IPS-20b (cell line): Measurements from ENCODE around the gene IL31.
"Not testable (repeated sequence)": the region's sequence is repeated elsewhere in the genome, so short reads cannot be mapped to it uniquely, and the experiment has no call there.

Source experiments
- H3K27ac ChIP-seq: one replicate; pipeline ENCODE4 v1.5.1; 2013; ENCODE audit warnings: low read length
- H3K27me3 ChIP-seq: 2 replicates; pipeline ENCODE4 v1.6.1; 2013; ENCODE audit warnings: mild to moderate bottlenecking, low read length, inconsistent platforms; ENCODE audit not compliant: insufficient read depth
- H3K36me3 ChIP-seq: 2 replicates; pipeline ENCODE4 v1.6.1; 2013; ENCODE audit warnings: low read depth, mild to moderate bottlenecking, inconsistent platforms, low read length, moderate library complexity; ENCODE audit not compliant: insufficient read depth
- H3K4me1 ChIP-seq: 2 replicates; pipeline ENCODE4 v1.6.1; 2013; ENCODE audit warnings: mild to moderate bottlenecking, control low read depth, inconsistent platforms, low read length, moderate library complexity; ENCODE audit not compliant: insufficient read depth
- H3K4me3 ChIP-seq: 2 replicates; pipeline ENCODE4 v1.5.1; 2013; ENCODE audit warnings: mild to moderate bottlenecking, low read length, inconsistent platforms
- H3K9ac ChIP-seq: 2 replicates; pipeline ENCODE4 v1.6.1; 2013; ENCODE audit warnings: low read depth, mild to moderate bottlenecking, inconsistent platforms, low read length, moderate library complexity
- H3K9me3 ChIP-seq: 2 replicates; pipeline ENCODE4 v1.6.1; 2013; ENCODE audit warnings: mild to moderate bottlenecking, low read depth, low read length, inconsistent platforms; ENCODE audit not compliant: insufficient read depth

Gene IL31

DNA sequence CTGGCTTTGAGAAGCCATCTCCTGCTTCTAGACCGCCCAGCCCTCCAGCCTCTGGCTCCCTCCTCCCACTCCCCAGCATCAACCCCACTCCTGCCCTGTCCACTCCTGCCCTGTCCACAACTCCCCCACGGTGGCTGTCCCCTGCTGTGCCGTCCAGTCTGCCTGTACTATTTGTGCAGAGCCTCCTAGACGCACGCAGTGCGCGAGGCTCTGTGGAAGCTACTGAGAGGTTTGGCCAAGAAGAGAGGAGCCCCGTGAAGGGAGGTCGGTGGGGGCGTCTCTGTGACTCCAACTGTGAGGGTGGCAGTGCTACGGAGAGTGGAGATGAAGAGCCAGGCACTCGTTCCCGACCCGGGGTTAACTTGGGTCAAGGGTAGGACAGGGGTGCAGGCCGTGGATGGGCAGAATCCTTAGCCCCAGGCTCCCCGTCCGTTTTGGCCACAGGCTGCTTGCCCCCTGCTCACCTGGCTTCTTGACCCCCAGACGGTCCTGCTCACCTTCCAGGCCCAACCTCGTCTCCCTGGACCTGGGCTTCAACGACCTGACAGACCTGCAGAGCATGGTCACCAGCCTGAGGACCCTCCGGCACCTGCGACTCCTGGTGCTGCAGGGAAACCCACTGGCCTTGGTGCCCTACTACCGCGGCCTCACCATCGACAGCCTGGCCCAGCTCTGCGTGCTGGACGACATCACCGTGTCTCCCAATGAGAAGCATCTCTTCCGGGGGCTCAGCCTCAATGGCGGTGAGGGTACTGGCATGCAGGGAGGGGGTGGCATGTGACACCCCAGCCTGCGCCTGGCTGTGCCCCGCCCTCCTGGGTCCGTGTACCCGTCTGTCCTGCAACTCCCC lies 15.8 kb upstream of the IL31 start:
- Histone ChIP-seq H3K4me3 (no peak overlapping the region), H3K9ac (no peak overlapping the region), H3K27ac (no peak overlapping the region), H3K36me3 (no peaks in the 10 kb centered on the region), H3K4me1 (no peaks in the 10 kb centered on the region), H3K27me3 (peaks cover 2% of the 10 kb centered on the region; the same call in 1 of the 2 replicates), H3K9me3 (no peaks in the 10 kb centered on the region)

DNA sequence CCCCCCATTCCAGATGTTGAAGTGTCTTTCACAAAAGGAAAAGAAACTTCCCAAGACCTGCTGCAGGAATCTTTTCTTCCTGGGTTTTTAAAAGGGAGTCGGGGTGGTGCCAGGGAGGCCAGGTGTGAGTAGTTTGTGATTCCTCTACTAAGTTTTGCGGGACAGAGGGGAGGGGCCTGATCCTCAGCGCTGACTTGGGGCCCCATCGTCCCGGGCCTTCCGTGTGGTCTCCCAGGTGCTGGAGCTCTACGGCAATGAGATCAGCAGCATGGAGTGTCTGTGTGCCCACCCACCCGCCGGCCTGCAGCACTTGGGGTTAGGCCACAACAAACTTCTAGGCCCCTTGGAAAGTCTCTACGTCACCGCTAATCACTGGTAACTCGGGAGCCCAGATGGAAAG lies 13.4 kb upstream of the IL31 start:
- Histone ChIP-seq H3K9me3 (no peaks in the 10 kb centered on the region), H3K36me3 (no peaks in the 10 kb centered on the region), H3K27ac (no peak overlapping the region), H3K27me3 (peaks cover 25% of the 10 kb centered on the region), H3K9ac (no peak overlapping the region), H3K4me3 (no peak overlapping the region), H3K4me1 (no peaks in the 10 kb centered on the region)

DNA sequence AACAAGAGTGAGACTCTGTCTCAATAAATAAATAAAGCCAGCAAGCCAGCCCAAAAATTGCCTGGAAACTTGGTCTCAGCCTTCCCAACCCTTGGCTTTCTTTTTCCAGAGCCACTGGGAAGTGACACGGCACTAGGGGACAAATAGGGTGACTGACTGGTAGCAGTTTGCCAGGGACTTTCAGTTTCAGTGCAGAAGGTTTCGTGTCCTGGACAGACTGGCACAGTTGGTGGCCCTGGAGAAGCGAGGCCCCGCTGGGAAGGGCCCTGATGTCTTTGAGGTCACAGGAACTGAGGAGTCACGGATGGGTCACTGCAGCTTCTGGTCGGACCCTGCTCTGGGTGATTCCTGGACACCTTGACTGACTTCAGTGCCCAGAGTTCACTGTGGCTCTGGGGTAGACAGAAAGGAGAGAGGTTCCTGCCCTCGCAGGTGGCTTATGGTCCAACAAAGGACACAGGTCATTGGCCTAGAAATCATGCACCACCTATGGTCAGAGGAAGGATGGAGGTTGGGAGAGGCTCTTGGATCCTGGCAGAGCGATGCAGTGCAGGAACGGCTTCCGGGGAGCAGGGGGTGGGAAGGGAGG lies 11.6 kb upstream of the IL31 start:
- H3K9ac ChIP-seq: no peak overlapping the region
- no peak overlapping the region for H3K4me3 ChIP-seq
- peaks cover 25% of the 10 kb centered on the region for H3K27me3 ChIP-seq
- H3K4me1 ChIP-seq: no peaks in the 10 kb centered on the region
- H3K9me3 ChIP-seq: no peaks in the 10 kb centered on the region
- H3K36me3 ChIP-seq: no peaks in the 10 kb centered on the region
- no peak overlapping the region for H3K27ac ChIP-seq

DNA sequence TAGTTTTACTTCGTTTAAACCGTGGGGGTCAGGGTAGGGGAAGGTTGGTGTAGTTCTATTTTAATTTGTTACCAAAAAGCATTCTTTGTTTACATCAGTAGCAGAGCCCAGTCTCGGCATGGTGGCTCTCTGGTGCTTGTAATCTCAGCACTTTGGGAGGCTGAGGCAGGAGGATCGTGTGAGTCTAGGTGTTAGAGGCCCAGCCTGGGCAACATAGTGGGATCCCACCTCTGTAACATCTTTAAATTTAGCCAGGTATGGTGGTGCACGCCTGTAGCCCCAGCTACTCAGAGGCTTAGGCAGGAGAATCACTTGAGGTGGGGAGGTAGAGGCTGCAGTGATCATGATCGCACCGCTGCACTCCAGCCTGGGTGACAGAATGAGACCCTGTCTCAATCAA lies 11.1 kb upstream of the IL31 start:
- H3K36me3 ChIP-seq: no peaks in the 10 kb centered on the region
- no peak overlapping the region for H3K4me3 ChIP-seq
- H3K9me3 ChIP-seq: no peaks in the 10 kb centered on the region
- no peak overlapping the region for H3K27ac ChIP-seq
- no peak overlapping the region for H3K9ac ChIP-seq
- H3K27me3 ChIP-seq: peaks cover 25% of the 10 kb centered on the region
- H3K4me1 ChIP-seq: no peaks in the 10 kb centered on the region

DNA sequence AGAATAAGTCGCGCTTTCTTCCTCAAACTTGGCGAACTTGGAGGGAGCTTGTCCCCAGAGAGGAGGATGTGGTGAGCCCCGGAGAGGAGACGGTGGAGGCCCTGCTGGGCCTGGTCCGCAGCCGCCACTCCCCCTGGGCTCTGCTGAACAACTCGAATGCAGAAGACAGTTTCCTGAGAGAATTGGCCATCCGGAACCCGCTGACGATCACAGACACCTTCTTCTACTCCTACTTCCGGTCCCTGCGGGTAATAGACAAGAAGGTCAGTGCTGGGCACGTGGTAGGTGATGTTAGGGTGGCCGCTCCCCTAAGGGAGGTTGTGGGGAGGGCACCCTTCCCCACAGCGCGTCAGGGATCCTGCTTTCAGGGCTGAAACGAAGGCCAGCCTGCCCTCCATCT lies 10.5 kb upstream of the IL31 start:
- no peak overlapping the region for H3K27ac ChIP-seq

DNA sequence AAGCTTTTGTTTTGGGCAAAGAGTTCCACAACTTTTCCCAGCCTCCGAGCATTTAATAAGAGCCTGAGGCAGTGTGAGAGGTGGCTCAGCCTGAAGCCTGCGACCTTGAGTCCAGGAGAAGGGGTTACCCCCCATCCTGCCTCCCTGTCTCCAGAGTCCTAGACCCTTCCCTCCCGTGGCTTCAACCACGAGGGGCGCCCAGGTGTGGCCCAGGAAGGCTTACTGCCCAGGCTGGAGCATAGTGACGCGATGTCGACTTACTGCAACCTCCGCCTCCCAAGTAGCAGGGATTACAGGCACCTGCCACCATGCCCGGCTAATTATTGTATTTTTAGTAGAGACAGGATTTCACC lies 9.5 kb upstream of the IL31 start:
- no peaks in the 10 kb centered on the region for H3K9me3 ChIP-seq
- H3K9ac ChIP-seq: no peak overlapping the region; the same call in 1 of the 2 replicates
- peak overlapping the region; percentile 68; the same call in 1 of the 2 replicates for H3K4me3 ChIP-seq
- no peaks in the 10 kb centered on the region for H3K4me1 ChIP-seq
- H3K36me3 ChIP-seq: no peaks in the 10 kb centered on the region
- no peak overlapping the region for H3K27ac ChIP-seq
- peaks cover 25% of the 10 kb centered on the region for H3K27me3 ChIP-seq

More for the DNA sequence above, 10.5 kb upstream of the IL31 start:
- no peak overlapping the region for H3K9ac ChIP-seq
- H3K4me3 ChIP-seq: no peak overlapping the region
- H3K9me3 ChIP-seq: no peaks in the 10 kb centered on the region
- no peaks in the 10 kb centered on the region for H3K36me3 ChIP-seq
- peaks cover 25% of the 10 kb centered on the region for H3K27me3 ChIP-seq
- H3K4me1 ChIP-seq: no peaks in the 10 kb centered on the region

DNA sequence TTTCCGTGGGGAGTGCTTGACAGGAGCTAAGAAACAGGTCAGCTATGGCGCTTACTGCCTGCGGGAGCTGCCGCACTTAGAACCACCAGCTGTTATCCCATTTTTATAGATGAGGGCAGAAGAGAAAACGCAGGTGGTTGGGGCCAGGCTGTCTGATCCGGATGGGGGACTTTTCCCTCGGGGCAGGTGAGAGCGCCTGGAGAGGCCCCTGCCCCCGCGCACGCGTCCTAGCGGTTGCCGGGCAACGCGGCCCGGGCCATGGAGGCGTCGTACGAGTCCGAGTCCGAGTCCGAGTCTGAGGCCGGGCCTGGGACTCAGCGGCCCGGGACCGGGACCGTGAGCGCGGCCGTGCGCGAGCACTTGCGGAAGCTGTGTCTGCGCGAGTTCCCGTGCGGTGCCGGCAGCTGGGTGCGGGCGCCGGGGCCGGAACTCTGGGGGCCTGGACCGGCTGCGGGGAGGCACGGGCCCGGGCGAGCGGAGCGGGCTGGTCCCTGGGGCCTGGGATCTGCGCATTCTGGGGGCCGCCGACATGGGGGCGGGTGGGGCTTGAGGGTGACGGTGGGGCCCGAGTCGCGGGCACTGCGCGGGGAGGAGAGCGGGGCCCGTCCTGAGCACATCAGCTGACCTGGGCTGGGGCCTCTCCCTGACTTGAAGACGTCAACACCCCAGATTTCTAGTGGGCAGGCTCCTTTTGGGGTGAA lies 9.0 kb upstream of the IL31 start, which contains the start of gene LRRC43:
LRRC43 (plus strand) TSS at position 237 of the 701 bp plus-strand sequence; CDS start at position 259, 22 bp downstream.
- peaks cover 25% of the 10 kb centered on the region for H3K27me3 ChIP-seq
- no peak within 1 kb of the TSS for H3K27ac ChIP-seq
- H3K9ac ChIP-seq: no peak within 1 kb of the TSS; the same call in 1 of the 2 replicates
- peak within 1 kb of the TSS; percentile 68 for H3K4me3 ChIP-seq
- H3K9me3 ChIP-seq: no peaks in the 10 kb centered on the region
- no peaks in the 10 kb centered on the region for H3K4me1 ChIP-seq
- no peaks in the 10 kb centered on the region for H3K36me3 ChIP-seq

DNA sequence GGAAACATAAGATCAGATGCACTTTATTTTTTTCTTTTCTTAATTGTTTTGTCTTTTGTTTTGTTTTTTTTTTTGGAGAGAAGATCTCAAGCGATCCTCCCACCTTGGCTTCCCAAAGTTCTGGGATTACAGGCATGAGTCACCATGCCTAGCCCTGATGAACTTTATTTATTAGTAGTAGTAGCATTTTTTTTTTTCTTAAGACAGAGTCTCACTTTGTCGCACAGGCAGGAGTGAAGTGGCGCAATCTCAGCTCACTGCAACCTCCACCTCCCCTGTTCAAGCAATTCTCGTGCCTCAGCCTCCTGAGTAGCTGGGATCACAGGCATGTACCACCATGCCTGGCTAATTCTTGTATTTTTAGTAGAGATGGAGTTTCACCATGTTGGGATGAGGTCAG lies 2.5 kb upstream of the IL31 start:
- H3K36me3 ChIP-seq, H3K9me3 ChIP-seq, H3K27me3 ChIP-seq, H3K4me1 ChIP-seq, H3K4me3 ChIP-seq, H3K9ac ChIP-seq, H3K27ac ChIP-seq: not testable (repeated sequence)

DNA sequence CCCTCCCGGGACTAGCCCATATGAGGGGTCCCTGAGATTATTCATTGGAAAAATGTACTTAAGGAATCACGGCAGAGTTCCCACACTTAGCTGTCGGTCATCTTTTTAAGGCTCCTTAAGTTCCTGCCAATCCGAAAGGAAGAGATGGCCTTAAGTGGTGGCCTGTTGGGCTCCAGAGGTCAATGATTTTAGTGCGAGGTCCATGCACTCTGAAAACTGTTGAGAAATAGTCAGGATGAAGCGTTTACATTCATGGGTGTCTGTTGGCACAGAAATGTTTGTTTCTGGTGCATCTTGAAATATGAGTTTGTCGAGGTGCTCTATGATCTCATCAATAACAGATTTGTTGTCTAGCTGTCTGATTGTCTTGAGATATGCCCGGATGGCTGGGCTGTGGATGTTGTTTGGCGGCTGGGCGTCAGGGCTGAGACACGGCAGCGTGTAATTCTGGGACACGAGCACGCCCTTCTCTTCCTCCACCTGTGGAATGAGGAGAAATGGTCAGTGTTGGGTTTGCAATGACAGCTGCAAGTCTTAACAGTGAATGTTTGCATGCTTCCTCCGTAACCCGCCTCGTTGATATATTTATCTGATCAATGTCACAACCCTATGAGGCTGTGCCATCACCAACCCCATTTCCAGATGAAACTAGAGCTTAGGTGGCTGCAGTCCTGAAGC lies 1.6 kb downstream of the IL31 start:
- Histone ChIP-seq H3K4me3 (no peak overlapping the region), H3K27ac (no peak overlapping the region), H3K9me3 (no peaks in the 10 kb centered on the region), H3K27me3 (no peaks in the 10 kb centered on the region), H3K9ac (no peak overlapping the region), H3K36me3 (no peaks in the 10 kb centered on the region), H3K4me1 (no peaks in the 10 kb centered on the region)

DNA sequence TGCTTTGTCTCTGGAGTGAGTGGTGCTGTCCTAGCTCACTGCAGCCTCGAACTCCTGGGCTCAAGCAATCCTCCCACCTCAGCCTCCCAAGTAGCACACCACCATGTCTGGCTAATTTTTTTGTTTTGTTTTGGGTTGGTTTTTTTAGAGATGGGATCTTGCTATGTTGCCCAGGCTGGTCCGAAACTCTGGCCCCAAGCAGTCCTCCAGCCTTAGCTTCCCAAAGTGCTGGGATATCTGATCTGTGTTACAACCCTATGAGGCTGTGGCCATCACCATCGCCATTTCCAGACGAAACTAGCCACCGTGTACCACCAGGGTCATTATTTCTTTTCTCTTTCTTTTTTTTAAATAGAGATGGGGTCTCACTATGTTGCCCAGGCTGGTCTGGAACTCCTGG lies 2.6 kb downstream of the IL31 start:
- H3K27ac ChIP-seq: no peak overlapping the region
- no peaks in the 10 kb centered on the region for H3K36me3 ChIP-seq
- no peak overlapping the region for H3K4me3 ChIP-seq
- no peaks in the 10 kb centered on the region for H3K9me3 ChIP-seq
- H3K9ac ChIP-seq: no peak overlapping the region
- no peaks in the 10 kb centered on the region for H3K27me3 ChIP-seq
- H3K4me1 ChIP-seq: no peaks in the 10 kb centered on the region

DNA sequence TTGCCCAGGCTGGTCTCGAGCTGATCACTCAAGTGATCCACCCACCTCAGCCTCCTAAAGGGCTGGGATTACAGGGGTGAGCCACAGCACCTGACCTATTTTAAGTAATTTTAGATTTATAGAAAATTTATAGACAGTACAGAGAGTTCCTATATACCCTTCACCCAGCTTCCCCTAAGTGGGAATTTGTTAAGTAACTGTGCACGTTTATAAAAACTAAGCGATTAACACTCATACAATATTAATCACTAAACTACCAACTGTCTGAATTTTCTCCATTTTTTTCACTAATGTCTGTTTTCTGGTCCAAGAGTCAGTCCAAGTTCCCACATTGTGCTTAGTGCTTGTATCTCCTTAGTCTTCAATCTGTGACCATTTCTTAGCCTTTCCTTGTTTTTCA lies 5.5 kb downstream of the IL31 start:
- Histone ChIP-seq H3K9me3 (no peaks in the 10 kb centered on the region), H3K4me3 (no peak overlapping the region), H3K4me1 (no peaks in the 10 kb centered on the region), H3K36me3 (no peaks in the 10 kb centered on the region), H3K27me3 (no peaks in the 10 kb centered on the region), H3K9ac (no peak overlapping the region), H3K27ac (no peak overlapping the region)
